HFF-Myc (cell line): ENCODE data around the gene SPATS1.

Source experiments
- DNase-seq: peaks from one replicate; pipeline ENCODE4 v3.0.0-alpha.2; 2011; ENCODE audit warnings: low read depth; ENCODE audit errors: extremely low read depth
- H3K4me3 ChIP-seq: replicated peaks from 2 replicates; pipeline ENCODE4 v1.5.1; 2011; ENCODE audit warnings: low read depth, mild to moderate bottlenecking, control low read depth, low read length
- CTCF ChIP-seq: IDR thresholded peaks from 2 replicates; pipeline ENCODE4 v1.5.1; 2012; ENCODE audit warnings: mild to moderate bottlenecking, low read depth, low read length, control low read depth; ENCODE audit errors: missing control alignments

The SPATS1 gene

GRCh38 chr6:44355640-44356039 is 13.2 kb downstream of the SPATS1 start:
- no peak overlapping the region for H3K4me3 ChIP-seq
- no peak for TF ChIP-seq CTCF
- DNase-seq: no peak

- no peak for TF ChIP-seq CTCF
- no peak overlapping the region for H3K4me3 ChIP-seq
- DNase-seq: no peak
These were observed 14.0 kb downstream of the SPATS1 start for GRCh38 chr6:44356487-44356886.

GRCh38 chr6:44359973-44360372 is 17.5 kb downstream of the SPATS1 start:
- DNase-seq: no peak
- TF ChIP-seq CTCF: no peak
- H3K4me3 ChIP-seq: no peak overlapping the region

- H3K4me3 ChIP-seq: no peak overlapping the region
- TF ChIP-seq CTCF: no peak
- no peak for DNase-seq
These were observed 19.5 kb downstream of the SPATS1 start for GRCh38 chr6:44361947-44362346.

GRCh38 chr6:44363377-44363926 is 21.0 kb downstream of the SPATS1 start:
- H3K4me3 ChIP-seq: no peak overlapping the region
- no peak for TF ChIP-seq CTCF
- no peak for DNase-seq

- no peak overlapping the region for H3K4me3 ChIP-seq
- TF ChIP-seq CTCF: no peak
- DNase-seq: no peak
These were observed 24.3 kb downstream of the SPATS1 start for GRCh38 chr6:44366781-44367180.

GRCh38 chr6:44367681-44368080 is 25.2 kb downstream of the SPATS1 start:
- no peak for DNase-seq
- no peak for TF ChIP-seq CTCF
- no peak overlapping the region for H3K4me3 ChIP-seq
